Kidney epithelial cell (primary cell): Measurements from ENCODE around the gene CROT. TPM values are rescaled to one million over a fixed set of nuclear protein-coding genes. Genes with fewer than 3 reads are reported as not detected.

Experiments
- DNase-seq: peaks from one replicate; pipeline ENCODE4 v3.0.0-alpha.2; 2010; ENCODE audit warnings: low read depth
- H3K27me3 ChIP-seq: 2 replicates; pipeline ENCODE4 v1.6.0; 2011; ENCODE audit warnings: low read length; ENCODE audit not compliant: control insufficient read depth, insufficient read depth
- H3K36me3 ChIP-seq: 2 replicates; pipeline ENCODE4 v1.5.1; 2011; ENCODE audit warnings: low read length; ENCODE audit not compliant: control insufficient read depth, insufficient read depth
- H3K4me3 ChIP-seq: 2 replicates; pipeline ENCODE4 v1.5.1; 2011; ENCODE audit warnings: low read depth, mild to moderate bottlenecking, control low read depth, low read length
- total RNA-seq: library from RNA; depleted of rRNA; stranded (reverse); fragments of >200 nt; gene quantifications from 2 replicates; pipeline ENCODE4 v1.2.3, GENCODE V29; 2015
- TF ChIP-seq, protein P1 (sequence below): IDR thresholded peaks from 2 replicates; pipeline ENCODE4 v1.5.1; 2011; ENCODE audit warnings: mild to moderate bottlenecking, moderate library complexity, low read length, control low read depth, inconsistent platforms; ENCODE audit not compliant: insufficient read depth, poor library complexity, severe bottlenecking

CROT gene
- total RNA-seq, 1 donor from 2014 or later, result 5.7 TPM

DNA sequence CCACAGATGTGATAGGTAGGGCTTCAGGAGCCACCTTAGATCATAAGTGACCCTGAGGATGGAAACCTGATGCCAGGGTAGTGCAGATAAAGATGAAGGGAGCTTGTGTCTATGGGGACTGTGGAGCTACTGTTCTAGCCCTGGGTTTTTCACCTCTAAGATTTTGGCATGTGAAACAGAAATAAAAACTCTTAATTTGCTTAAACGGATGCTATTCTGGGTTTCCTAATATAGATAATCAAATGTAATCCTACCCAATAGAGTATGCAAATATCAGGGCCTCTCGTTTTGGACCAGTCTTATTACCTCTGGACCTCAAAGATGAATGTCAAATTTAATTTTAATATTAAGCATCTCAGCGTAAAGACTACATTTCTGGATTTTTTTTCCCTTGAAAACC is 80.7 kb downstream of the CROT start:
- H3K4me3 ChIP-seq, result no peak overlapping the region
- no peak for DNase-seq
- H3K36me3 ChIP-seq, result no peaks in the 10 kb centered on the region
- TF ChIP-seq, protein P1, sequence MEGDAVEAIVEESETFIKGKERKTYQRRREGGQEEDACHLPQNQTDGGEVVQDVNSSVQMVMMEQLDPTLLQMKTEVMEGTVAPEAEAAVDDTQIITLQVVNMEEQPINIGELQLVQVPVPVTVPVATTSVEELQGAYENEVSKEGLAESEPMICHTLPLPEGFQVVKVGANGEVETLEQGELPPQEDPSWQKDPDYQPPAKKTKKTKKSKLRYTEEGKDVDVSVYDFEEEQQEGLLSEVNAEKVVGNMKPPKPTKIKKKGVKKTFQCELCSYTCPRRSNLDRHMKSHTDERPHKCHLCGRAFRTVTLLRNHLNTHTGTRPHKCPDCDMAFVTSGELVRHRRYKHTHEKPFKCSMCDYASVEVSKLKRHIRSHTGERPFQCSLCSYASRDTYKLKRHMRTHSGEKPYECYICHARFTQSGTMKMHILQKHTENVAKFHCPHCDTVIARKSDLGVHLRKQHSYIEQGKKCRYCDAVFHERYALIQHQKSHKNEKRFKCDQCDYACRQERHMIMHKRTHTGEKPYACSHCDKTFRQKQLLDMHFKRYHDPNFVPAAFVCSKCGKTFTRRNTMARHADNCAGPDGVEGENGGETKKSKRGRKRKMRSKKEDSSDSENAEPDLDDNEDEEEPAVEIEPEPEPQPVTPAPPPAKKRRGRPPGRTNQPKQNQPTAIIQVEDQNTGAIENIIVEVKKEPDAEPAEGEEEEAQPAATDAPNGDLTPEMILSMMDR, result no peak
- H3K27me3 ChIP-seq, result no peaks in the 10 kb centered on the region

DNA sequence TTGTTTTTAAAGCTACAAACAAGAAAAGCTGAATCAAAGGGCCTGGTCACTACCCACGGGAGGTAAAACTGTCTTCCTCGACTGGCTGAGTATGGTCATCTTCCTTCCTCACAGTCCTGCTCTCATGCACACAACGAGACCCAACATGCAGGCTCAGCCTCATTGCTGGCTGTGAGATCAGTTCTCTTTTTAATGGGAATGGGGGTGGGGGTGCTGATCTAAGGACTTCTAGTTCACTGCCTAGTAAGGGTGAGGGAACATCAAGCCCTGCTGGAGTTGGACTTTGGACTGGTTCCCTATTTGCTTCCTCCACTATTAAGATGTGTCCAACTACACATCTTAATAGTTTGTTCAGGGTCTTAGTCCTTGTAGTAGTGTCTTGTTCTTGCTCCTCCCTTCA is 81.8 kb downstream of the CROT start:
- DNase-seq, result no peak
- H3K27me3 ChIP-seq, result no peaks in the 10 kb centered on the region

DNA sequence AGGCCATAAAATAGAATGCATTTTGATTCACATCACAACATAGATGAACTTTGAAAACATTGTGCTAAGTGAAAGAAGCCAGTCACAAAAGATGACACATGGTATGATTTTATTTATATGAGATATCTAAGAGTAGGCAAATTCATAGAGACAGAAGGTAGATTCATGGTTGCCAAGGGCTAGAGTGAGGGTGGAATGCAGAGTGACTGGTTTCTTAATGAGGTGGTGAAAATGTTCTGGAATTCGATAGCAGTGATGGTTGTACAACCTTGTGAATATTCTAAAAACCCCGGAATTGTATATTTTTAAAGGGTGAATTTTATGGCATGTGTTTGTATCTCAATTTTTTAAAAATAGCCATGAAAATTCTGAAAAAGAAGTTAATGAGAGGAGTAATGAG is 87.1 kb downstream of the CROT start:
- TF ChIP-seq, protein P1, result no peak
- Histone ChIP-seq H3K36me3 (no peaks in the 10 kb centered on the region), H3K4me3 (no peak overlapping the region), H3K27me3 (no peaks in the 10 kb centered on the region)
- DNase-seq, result no peak

More for the DNA sequence above, 81.8 kb downstream of the CROT start:
- no peaks in the 10 kb centered on the region for H3K36me3 ChIP-seq
- no peak overlapping the region for H3K4me3 ChIP-seq
- TF ChIP-seq, protein P1, result no peak

DNA sequence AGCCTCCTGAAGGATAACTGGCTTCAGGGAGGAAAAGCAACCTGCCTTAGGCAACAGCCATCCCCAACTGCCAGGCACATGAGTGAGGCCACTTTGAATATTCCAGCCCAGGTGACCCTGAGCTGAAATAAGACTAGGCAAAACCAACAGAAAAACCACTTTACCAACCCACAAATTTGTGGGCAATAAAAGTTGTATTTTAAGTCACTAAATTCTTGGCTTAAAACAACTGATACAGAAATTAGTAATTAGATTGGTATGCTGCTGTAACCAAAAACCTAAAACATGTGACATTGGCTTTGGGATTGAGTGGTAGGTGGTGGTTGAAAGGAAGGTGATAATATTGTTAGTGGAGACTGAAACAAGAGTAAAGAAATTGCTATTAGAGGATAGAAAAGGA is 90.1 kb downstream of the CROT start:
- Histone ChIP-seq H3K27me3 (no peaks in the 10 kb centered on the region), H3K36me3 (no peaks in the 10 kb centered on the region), H3K4me3 (no peak overlapping the region)
- TF ChIP-seq, protein P1, result no peak
- DNase-seq, result peak; percentile 45

DNA sequence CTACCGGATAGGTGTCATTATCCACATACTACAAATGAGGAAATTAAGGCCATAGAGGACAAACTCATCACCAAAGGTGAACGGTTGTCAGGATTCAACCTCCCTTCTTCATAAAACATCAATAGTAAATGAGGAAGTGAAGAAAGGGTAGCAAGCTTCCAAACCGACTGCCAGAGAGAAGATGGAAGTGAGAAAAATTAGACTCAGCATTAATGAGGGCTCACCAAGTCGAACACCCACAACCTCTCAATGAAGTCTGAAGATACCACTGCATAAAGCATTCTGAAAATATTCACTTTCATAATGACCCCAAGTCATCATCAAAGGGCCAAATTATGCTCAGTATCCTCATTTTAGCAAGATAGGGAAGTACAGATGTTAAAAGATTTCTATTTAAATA is 100.4 kb downstream of the CROT start:
- Histone ChIP-seq H3K36me3 (no peaks in the 10 kb centered on the region), H3K27me3 (no peaks in the 10 kb centered on the region), H3K4me3 (no peak overlapping the region)
- TF ChIP-seq, protein P1, result no peak
- DNase-seq, result no peak

DNA sequence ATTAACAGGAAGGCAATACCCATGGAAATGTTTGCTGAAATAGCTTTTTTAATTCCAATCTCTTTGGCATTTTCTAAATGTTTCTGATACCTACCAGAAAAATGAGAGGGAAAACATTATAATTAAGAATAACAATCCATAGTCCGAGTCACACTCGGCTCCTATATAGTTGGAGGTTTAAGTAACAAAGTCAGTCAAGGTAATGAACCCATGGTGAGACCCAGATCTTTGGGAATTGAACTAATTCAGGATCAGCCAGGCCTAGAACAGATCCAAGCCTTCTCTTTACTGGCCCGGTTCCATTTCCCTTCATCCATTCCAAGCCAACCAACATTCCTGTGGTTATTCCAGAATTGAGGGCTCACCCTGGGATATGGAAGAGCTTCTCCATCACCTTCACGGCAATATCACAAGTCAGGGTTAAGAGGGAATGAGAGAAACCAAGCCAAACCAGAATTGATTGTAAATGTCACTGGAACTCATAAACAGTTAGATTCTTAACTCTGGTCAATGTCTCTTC is 101.7 kb downstream of the CROT start:
- no peak overlapping the region for H3K4me3 ChIP-seq
- no peaks in the 10 kb centered on the region for H3K27me3 ChIP-seq
- H3K36me3 ChIP-seq, result no peaks in the 10 kb centered on the region
- DNase-seq, result no peak
- TF ChIP-seq, protein P1, result no peak
